Measurements from ENCODE around the gene AHRR.
"Not testable (repeated sequence)": the region's sequence is repeated elsewhere in the genome, so short reads cannot be mapped to it uniquely, and the experiment has no call there.

AHRR gene

GRCh38 chr5:394671-395155 lies 73.2 kb downstream of the AHRR start:
- H3K4me3 ChIP-seq (ENCODE audit: low read depth in 1 of 5, low read length in 5 of 5) = no peak overlapping the region
- peaks cover 0 to 6% (median 5%) of the 10 kb centered on the region in 5 donors for H3K4me1 ChIP-seq (ENCODE audit: control insufficient read depth in 5 of 5, insufficient read depth in 5 of 5, low read length in 5 of 5)

DNA sequence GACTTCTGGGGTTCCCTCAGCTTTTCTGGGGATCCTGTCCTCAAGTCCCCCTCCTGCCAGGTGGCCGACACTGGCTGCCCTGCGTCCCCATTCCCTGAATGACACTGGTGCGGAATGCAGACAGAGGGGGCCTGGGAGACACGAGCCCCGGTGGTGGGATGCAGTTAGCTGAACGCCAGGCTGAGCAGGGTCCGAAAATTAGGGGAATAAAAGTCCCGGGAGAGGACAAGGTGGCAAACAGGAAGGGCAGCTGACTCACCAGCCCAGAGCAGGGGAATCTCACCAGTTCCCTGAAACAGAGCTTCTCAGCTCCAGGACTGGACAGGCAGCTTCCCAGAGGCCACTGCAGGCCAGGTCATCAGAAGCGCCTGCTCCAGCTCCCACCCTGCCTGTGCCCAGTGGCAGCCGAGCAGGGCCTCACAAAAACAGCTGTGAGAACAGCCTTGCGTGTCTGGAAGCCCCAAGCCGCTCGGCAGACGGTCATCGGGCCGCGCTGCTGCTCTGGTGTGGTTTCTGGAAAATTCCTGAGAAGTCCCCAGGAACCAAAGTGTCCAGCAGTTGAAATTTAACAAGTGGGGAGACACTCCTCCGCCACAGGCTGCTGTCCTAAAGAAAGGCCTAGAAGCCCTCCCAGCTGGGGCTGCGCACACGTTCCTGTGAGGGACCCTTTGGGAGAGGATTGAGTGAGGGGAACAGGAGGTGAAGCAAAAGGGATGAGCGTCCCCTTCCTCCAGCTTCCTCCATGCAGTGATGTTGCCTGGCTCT lies 73.8 kb downstream of the AHRR start:
- peaks cover 4 to 13% (median 11%) of the 10 kb centered on the region in 5 donors for H3K4me1 ChIP-seq (ENCODE audit: control insufficient read depth in 5 of 5, insufficient read depth in 5 of 5, low read length in 5 of 5)
- no peak overlapping the region for H3K27ac ChIP-seq (ENCODE audit: low read depth, low read length)
- H3K27me3 ChIP-seq (ENCODE audit: control insufficient read depth in 5 of 5, insufficient read depth in 4 of 5, low read length in 5 of 5) = peaks cover 0 to 10% (median 5%) of the 10 kb centered on the region in 5 donors
- H3K9me3 ChIP-seq (ENCODE audit: control insufficient read depth in 5 of 5, low read length in 5 of 5) = no peaks in the 10 kb centered on the region
- H3K4me3 ChIP-seq (ENCODE audit: low read depth in 1 of 5, low read length in 5 of 5) = no peak overlapping the region
- H3K9ac ChIP-seq (ENCODE audit: low read length in 5 of 5) = no peak overlapping the region
- no peaks in the 10 kb centered on the region for H3K36me3 ChIP-seq (ENCODE audit: control insufficient read depth in 5 of 5, insufficient read depth in 5 of 5, low read length in 5 of 5)

More at GRCh38 chr5:394671-395155, 73.2 kb downstream of the AHRR start:
- H3K9me3 ChIP-seq (ENCODE audit: control insufficient read depth in 5 of 5, low read length in 5 of 5) = no peaks in the 10 kb centered on the region
- H3K9ac ChIP-seq (ENCODE audit: low read length in 5 of 5) = no peak overlapping the region
- H3K27me3 ChIP-seq (ENCODE audit: control insufficient read depth in 5 of 5, insufficient read depth in 4 of 5, low read length in 5 of 5) = peaks cover 0 to 10% (median 5%) of the 10 kb centered on the region in 5 donors
- H3K36me3 ChIP-seq (ENCODE audit: control insufficient read depth in 5 of 5, insufficient read depth in 5 of 5, low read length in 5 of 5) = no peaks in the 10 kb centered on the region
- H3K27ac ChIP-seq (ENCODE audit: low read depth, low read length) = no peak overlapping the region

DNA sequence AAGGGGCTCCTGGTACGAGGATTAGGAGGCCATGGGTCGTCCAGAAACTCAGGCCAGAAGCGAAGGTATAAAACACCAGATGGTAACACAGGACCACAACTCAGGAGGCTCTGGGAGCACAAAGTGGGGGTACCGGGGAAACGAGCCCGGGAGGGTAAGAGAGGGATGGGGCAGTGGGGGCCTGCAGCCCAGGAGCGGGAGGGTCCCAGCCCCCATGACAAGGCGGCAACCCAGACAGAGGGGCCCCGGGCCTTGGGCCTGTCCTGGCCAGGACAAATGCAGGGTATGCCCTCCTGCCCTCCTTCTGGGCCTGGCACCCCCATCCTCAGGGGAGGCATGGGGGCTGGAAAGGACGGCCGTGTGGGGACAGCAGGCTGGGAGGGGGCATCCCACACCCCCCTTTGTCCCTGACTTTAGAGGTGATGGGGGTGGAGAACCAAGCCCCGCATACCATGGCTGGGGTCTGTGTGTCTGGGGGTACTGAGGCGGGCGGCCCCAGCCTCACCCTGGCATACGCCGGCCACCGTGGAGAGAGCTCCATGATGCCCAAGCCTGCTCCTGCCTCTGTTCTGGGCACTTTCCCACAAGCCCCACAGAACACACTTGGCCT lies 74.5 kb downstream of the AHRR start:
- Histone ChIP-seq H3K27me3 (ENCODE audit: control insufficient read depth in 5 of 5, insufficient read depth in 4 of 5, low read length in 5 of 5) (peaks cover 0 to 13% (median 5%) of the 10 kb centered on the region in 5 donors), H3K36me3 (ENCODE audit: control insufficient read depth in 5 of 5, insufficient read depth in 5 of 5, low read length in 5 of 5) (no peaks in the 10 kb centered on the region), H3K9ac (ENCODE audit: low read length in 5 of 5) (no peak overlapping the region), H3K4me3 (ENCODE audit: low read depth in 1 of 5, low read length in 5 of 5) (no peak overlapping the region), H3K4me1 (ENCODE audit: control insufficient read depth in 5 of 5, insufficient read depth in 5 of 5, low read length in 5 of 5) (peaks cover 4 to 20% (median 13%) of the 10 kb centered on the region in 5 donors), H3K27ac (ENCODE audit: low read depth, low read length) (no peak overlapping the region), H3K9me3 (ENCODE audit: control insufficient read depth in 5 of 5, low read length in 5 of 5) (no peaks in the 10 kb centered on the region)

- Histone ChIP-seq H3K9me3 (ENCODE audit: control insufficient read depth in 5 of 5, low read length in 5 of 5) (no peaks in the 10 kb centered on the region), H3K4me3 (ENCODE audit: low read depth in 1 of 5, low read length in 5 of 5) (no peak overlapping the region), H3K27ac (ENCODE audit: low read depth, low read length) (no peak overlapping the region), H3K27me3 (ENCODE audit: control insufficient read depth in 5 of 5, insufficient read depth in 4 of 5, low read length in 5 of 5) (peaks cover 4 to 18% (median 11%) of the 10 kb centered on the region in 5 donors), H3K9ac (ENCODE audit: low read length in 5 of 5) (no peak overlapping the region), H3K4me1 (ENCODE audit: control insufficient read depth in 5 of 5, insufficient read depth in 5 of 5, low read length in 5 of 5) (peaks cover 4 to 23% (median 13%) of the 10 kb centered on the region in 5 donors), H3K36me3 (ENCODE audit: control insufficient read depth in 5 of 5, insufficient read depth in 5 of 5, low read length in 5 of 5) (no peaks in the 10 kb centered on the region)
Observed at GRCh38 chr5:396531-396961, 75.0 kb downstream of the AHRR start.

- H3K27ac ChIP-seq (ENCODE audit: low read depth, low read length); H3K4me3 ChIP-seq (ENCODE audit: low read depth in 1 of 5, low read length in 5 of 5); H3K36me3 ChIP-seq (ENCODE audit: control insufficient read depth in 5 of 5, insufficient read depth in 5 of 5, low read length in 5 of 5); H3K9ac ChIP-seq (ENCODE audit: low read length in 5 of 5); H3K9me3 ChIP-seq (ENCODE audit: control insufficient read depth in 5 of 5, low read length in 5 of 5): not testable (repeated sequence)
- peaks cover 4 to 24% (median 14%) of the 10 kb centered on the region in 5 donors for H3K27me3 ChIP-seq (ENCODE audit: control insufficient read depth in 5 of 5, insufficient read depth in 4 of 5, low read length in 5 of 5)
- peaks cover 4 to 23% (median 13%) of the 10 kb centered on the region in 5 donors for H3K4me1 ChIP-seq (ENCODE audit: control insufficient read depth in 5 of 5, insufficient read depth in 5 of 5, low read length in 5 of 5)
Observed at GRCh38 chr5:398141-398474, 76.6 kb downstream of the AHRR start.

DNA sequence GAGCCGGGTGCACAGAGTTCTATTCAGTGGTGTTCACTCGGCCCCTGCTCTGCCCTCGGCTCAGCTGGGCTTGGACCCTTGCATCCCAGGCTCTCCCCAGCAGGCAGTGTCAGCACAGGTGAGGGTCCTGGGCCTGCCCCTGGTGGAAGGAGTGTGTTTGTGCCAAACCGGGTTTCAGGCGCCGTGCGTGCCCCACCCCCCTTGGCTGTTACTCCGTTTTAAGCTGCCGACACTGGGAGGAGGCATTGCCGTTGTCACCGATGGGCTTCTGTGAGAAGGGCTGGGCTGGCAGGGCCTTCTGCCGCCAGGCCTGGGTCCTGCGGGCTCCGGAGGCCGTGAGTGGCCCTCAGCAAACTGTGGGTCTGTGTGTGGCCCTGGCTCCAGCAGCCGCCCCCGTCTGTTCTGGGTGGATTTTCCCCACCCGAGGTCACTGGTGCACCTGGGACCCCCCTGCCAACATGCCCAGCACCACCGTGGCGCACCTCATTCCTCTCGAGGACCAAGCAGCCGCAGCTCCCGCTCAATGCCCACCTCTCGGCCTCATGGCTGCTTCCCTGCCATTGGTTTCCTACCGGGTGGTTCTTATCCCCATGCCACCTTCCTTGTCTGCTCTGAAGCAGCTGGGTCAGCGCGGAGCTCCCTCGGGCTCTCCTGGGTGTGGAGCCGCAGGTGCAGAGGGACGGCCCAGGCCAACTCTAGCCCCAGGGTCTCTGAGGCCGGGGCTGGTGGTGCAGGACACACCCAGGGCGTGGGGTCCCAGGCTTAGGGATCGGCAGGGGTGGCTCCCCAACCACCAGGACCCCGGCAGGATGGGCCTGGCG lies 77.2 kb downstream of the AHRR start:
- H3K27ac ChIP-seq (ENCODE audit: low read depth, low read length) = no peak overlapping the region
- no peak overlapping the region for H3K4me3 ChIP-seq (ENCODE audit: low read depth in 1 of 5, low read length in 5 of 5)
- H3K9me3 ChIP-seq (ENCODE audit: control insufficient read depth in 5 of 5, low read length in 5 of 5) = no peaks in the 10 kb centered on the region
- H3K4me1 ChIP-seq (ENCODE audit: control insufficient read depth in 5 of 5, insufficient read depth in 5 of 5, low read length in 5 of 5) = peaks cover 4 to 23% (median 13%) of the 10 kb centered on the region in 5 donors
- no peak overlapping the region for H3K9ac ChIP-seq (ENCODE audit: low read length in 5 of 5)
- peaks cover 4 to 24% (median 14%) of the 10 kb centered on the region in 5 donors for H3K27me3 ChIP-seq (ENCODE audit: control insufficient read depth in 5 of 5, insufficient read depth in 4 of 5, low read length in 5 of 5)
- no peaks in the 10 kb centered on the region for H3K36me3 ChIP-seq (ENCODE audit: control insufficient read depth in 5 of 5, insufficient read depth in 5 of 5, low read length in 5 of 5)

DNA sequence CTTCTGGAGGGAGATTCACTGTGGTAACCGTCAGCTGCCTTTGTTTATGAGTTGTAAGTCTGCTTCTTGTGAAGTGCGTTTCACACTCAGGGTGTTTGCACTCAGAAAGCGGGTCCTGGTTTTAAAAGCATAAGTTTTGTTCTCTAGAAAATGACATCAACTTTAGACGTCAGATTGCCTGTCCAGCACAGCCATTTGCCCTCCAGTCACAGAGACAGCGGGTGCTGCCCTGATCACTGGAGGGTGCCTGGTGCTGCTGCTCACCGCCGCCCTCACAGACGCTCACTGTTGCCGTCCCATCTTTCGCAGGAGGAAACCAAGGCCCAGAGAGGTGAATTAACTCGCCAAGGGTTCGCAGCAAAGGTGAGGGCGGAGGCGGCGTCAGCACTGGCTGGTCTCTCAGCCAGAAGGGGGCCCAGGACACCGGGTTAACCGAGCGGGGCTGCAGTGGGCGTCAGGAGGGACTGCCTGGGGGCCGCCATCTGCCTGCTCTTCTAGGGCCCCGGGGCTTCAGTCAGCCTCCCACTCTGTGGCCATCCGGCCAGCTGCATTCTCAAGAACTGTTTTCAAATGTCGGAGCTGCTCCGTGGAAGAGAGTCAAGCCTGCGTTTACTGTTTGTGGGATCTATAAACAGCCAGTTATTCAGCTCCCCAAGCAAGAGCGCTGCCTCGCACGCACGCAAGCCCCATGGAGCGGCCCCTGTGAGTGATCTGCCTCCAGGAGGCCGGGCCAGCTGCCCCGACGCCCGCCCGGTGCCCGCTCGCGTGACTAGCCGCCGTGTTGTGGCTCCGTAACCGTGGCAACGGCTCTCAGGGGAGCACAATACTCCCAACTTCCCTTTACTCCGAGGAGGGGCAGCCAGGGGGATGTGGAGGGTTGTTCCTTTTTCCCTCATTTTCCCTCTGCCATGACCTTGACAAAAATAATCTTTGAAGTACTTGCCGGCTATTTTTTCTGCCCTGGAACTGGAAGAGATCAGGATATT lies 78.1 kb downstream of the AHRR start:
- Histone ChIP-seq H3K27me3 (ENCODE audit: control insufficient read depth in 5 of 5, insufficient read depth in 4 of 5, low read length in 5 of 5) (peaks cover 4 to 24% (median 14%) of the 10 kb centered on the region in 5 donors), H3K4me1 (ENCODE audit: control insufficient read depth in 5 of 5, insufficient read depth in 5 of 5, low read length in 5 of 5) (peaks cover 4 to 23% (median 13%) of the 10 kb centered on the region in 5 donors), H3K9me3 (ENCODE audit: control insufficient read depth in 5 of 5, low read length in 5 of 5) (no peaks in the 10 kb centered on the region), H3K36me3 (ENCODE audit: control insufficient read depth in 5 of 5, insufficient read depth in 5 of 5, low read length in 5 of 5) (no peaks in the 10 kb centered on the region), H3K27ac (ENCODE audit: low read depth, low read length) (no peak overlapping the region), H3K9ac (ENCODE audit: low read length in 5 of 5) (peak overlapping the region in 2 of 5 donors; percentile 1 to 53), H3K4me3 (ENCODE audit: low read depth in 1 of 5, low read length in 5 of 5) (peak overlapping the region; percentile 13 to 52 (median 45))

DNA sequence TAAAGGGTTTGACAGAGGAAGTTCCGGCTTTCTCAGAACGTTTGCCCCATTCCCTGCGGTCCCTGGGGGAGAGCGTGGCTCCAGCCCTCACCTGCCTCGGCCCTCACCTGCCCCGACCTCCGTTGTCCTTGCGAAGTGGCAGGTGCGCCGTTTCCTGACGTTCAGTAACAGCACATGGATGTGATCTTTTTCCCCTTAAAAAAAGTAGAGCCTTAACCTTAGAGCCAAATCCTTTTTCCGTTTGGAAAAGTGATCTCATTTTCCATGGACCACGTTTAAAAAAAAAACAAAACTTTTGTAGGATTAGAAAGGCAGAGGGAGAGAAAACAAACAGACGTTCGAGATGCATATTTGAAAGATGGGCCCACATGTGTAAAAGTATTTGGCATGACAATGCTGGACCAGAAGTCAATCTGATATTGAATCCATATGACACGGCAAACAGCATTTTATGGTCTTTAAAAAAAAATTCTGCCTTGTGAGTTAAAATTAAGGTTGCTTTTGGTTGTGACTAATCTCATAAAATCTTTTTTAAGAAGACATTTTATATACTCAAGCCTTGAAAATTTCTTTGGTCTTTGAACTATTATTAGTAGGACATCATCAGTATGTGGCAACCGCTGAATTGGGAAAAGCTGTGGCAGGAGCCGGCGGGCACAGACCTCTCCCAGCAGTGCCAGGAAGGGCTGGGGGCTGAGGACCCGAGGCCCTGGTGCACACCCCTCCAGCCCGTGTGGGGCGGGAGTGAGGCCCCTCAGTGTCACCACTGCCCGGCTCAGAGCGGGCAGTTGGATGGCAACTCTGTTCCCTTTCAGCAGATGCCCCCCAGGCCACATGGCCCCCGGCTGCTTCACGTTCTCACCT lies 79.0 kb downstream of the AHRR start:
- Histone ChIP-seq H3K9ac (ENCODE audit: low read length in 5 of 5) (peak overlapping the region in 2 of 5 donors; percentile 1 to 53), H3K4me1 (ENCODE audit: control insufficient read depth in 5 of 5, insufficient read depth in 5 of 5, low read length in 5 of 5) (peaks cover 4 to 23% (median 13%) of the 10 kb centered on the region in 5 donors), H3K27me3 (ENCODE audit: control insufficient read depth in 5 of 5, insufficient read depth in 4 of 5, low read length in 5 of 5) (peaks cover 4 to 26% (median 14%) of the 10 kb centered on the region in 5 donors), H3K27ac (ENCODE audit: low read depth, low read length) (no peak overlapping the region), H3K4me3 (ENCODE audit: low read depth in 1 of 5, low read length in 5 of 5) (peak overlapping the region; percentile 13 to 52 (median 45)), H3K9me3 (ENCODE audit: control insufficient read depth in 5 of 5, low read length in 5 of 5) (no peaks in the 10 kb centered on the region), H3K36me3 (ENCODE audit: control insufficient read depth in 5 of 5, insufficient read depth in 5 of 5, low read length in 5 of 5) (no peaks in the 10 kb centered on the region)

All from subcutaneous abdominal adipose tissue (tissue), 5 donors.